Mesothelial cell of epicardium (in vitro differentiated cells): ENCODE measurements around the gene KLHL29. TPM values are rescaled to one million over a fixed set of nuclear protein-coding genes. Genes with fewer than 3 reads are reported as not detected.

Experiments
- DNase-seq, 2 experiments: peaks; one replicate each; pipeline ENCODE4 v3.0.0; 2021; ENCODE audit warnings: low spot score in 2 of 2; ENCODE audit not compliant: unreplicated experiment in 2 of 2
- H3K27ac Mint-ChIP-seq: 2 replicates; pipeline ENCODE4 v1.8.0; 2021; ENCODE audit warnings: mixed read lengths
- H3K27me3 Mint-ChIP-seq: 2 replicates; pipeline ENCODE4 v1.8.0; 2021; ENCODE audit warnings: low read depth, mixed read lengths
- H3K36me3 Mint-ChIP-seq: 2 replicates; pipeline ENCODE4 v1.8.0; 2021; ENCODE audit warnings: mixed read lengths
- H3K4me1 Mint-ChIP-seq: 2 replicates; pipeline ENCODE4 v1.8.0; 2021; ENCODE audit warnings: mixed read lengths
- H3K4me3 Mint-ChIP-seq: 2 replicates; pipeline ENCODE4 v1.8.0; 2021; ENCODE audit warnings: mild to moderate bottlenecking, moderate library complexity, mixed read lengths
- H3K9me3 Mint-ChIP-seq: 2 replicates; pipeline ENCODE4 v1.8.0; 2021; ENCODE audit warnings: mixed read lengths
- total RNA-seq: library from RNA; stranded (reverse); gene quantifications from 3 replicates; pipeline ENCODE4 v1.2.1, GENCODE V29; 2021
- TF ChIP-seq, protein P1 (sequence below): fragments of 200-600 bp; sonication (generic); IDR thresholded peaks from one replicate; pipeline ENCODE4 v1.5.0; 2021; ENCODE audit warnings: antibody characterized with exemption; ENCODE audit not compliant: unreplicated experiment

Gene KLHL29
- total RNA-seq, 1 donor from 2014 or later = 28.3 TPM

DNA sequence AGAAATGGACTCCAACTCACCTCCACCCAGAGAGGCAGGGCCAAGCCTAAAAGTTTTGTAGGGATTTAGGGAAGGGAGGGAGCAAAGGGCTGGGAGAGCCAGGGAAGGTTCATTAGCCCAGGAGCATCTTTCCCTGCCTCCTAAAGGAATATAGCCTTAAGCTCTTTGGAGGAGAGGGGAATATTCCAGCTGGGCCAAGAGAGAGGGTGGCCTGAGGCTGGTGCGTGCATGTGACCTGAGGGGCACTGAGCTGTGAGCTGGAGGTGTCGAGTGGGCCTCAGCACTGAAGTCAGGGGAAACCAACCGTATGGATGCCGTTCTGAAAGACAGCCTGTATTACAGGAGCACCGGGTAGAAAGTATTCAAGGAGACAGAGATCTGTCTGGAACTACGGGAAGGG, 112.6 kb downstream of the KLHL29 start:
- Mint-ChIP-seq H3K36me3 (peaks cover 3% of the 10 kb centered on the region), H3K27me3 (no peaks in the 10 kb centered on the region), H3K9me3 (no peaks in the 10 kb centered on the region), H3K4me1 (peaks cover 22% of the 10 kb centered on the region), H3K27ac (no peak overlapping the region), H3K4me3 (no peak overlapping the region)
- TF ChIP-seq, protein P1, sequence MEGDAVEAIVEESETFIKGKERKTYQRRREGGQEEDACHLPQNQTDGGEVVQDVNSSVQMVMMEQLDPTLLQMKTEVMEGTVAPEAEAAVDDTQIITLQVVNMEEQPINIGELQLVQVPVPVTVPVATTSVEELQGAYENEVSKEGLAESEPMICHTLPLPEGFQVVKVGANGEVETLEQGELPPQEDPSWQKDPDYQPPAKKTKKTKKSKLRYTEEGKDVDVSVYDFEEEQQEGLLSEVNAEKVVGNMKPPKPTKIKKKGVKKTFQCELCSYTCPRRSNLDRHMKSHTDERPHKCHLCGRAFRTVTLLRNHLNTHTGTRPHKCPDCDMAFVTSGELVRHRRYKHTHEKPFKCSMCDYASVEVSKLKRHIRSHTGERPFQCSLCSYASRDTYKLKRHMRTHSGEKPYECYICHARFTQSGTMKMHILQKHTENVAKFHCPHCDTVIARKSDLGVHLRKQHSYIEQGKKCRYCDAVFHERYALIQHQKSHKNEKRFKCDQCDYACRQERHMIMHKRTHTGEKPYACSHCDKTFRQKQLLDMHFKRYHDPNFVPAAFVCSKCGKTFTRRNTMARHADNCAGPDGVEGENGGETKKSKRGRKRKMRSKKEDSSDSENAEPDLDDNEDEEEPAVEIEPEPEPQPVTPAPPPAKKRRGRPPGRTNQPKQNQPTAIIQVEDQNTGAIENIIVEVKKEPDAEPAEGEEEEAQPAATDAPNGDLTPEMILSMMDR = no peak
- no peak for DNase-seq

GRCh38 chr2:23498943-23499342, 114.0 kb downstream of the KLHL29 start:
- DNase-seq = no peak
- Mint-ChIP-seq H3K4me3 (no peak overlapping the region), H3K36me3 (peaks cover 3% of the 10 kb centered on the region), H3K27ac (no peak overlapping the region), H3K27me3 (no peaks in the 10 kb centered on the region), H3K4me1 (peaks cover 27% of the 10 kb centered on the region), H3K9me3 (no peaks in the 10 kb centered on the region)
- TF ChIP-seq, protein P1 = no peak

- TF ChIP-seq, protein P1 = no peak
- Mint-ChIP-seq H3K9me3 (no peaks in the 10 kb centered on the region), H3K27me3 (no peaks in the 10 kb centered on the region), H3K36me3 (peaks cover 3% of the 10 kb centered on the region), H3K4me3 (no peak overlapping the region), H3K4me1 (peaks cover 28% of the 10 kb centered on the region), H3K27ac (no peak overlapping the region)
- no peak for DNase-seq
These were observed 114.5 kb downstream of the KLHL29 start for GRCh38 chr2:23499439-23499838.

DNA sequence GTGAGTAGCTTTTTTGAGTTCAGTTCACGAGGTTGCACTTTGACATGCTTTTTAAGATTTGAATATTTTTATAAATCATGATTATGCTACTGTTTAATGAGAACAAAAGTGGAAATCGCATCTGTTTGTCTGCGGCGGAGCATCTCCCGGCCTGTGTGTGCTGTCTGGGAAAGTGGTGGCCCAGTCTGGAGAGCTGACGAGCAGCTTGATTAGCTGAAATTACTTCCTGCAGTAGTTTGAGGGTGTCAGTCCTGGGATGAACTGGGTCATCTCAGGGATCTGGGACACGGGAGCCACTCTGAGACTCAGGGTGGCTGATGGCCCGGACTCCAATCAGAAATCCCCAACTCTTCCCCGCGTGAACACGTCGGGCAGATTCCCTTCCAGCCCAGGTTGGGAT, 115.9 kb downstream of the KLHL29 start:
- Mint-ChIP-seq H3K36me3 (peaks cover 1% of the 10 kb centered on the region), H3K27me3 (no peaks in the 10 kb centered on the region), H3K4me1 (peaks cover 29% of the 10 kb centered on the region), H3K9me3 (no peaks in the 10 kb centered on the region), H3K27ac (no peak overlapping the region), H3K4me3 (no peak overlapping the region)
- DNase-seq = no peak
- TF ChIP-seq, protein P1 = no peak

DNA sequence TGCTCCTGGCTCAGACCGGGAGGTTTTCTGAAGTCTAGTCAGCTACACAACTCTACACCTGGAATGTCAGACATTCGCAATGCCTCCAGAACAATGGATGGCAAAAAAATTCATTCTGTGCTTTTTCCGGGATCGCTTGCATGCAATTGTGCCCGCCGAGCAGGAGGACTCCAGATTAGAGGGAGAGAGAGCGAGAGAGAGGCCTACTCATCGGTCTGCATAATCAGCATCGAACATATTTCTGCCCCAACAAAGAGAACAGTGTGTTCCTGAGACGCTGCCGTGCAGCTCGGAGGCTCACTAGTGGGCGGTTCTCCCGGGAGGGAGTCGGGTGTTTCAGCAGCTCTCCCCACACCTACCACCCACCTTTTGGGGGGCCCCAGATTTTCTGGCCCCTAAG, 117.1 kb downstream of the KLHL29 start:
- Mint-ChIP-seq H3K4me1 (peaks cover 41% of the 10 kb centered on the region), H3K4me3 (no peak overlapping the region), H3K9me3 (no peaks in the 10 kb centered on the region), H3K27ac (peak overlapping the region; percentile 72), H3K36me3 (no peaks in the 10 kb centered on the region), H3K27me3 (no peaks in the 10 kb centered on the region)
- DNase-seq = no peak
- TF ChIP-seq, protein P1 = no peak

GRCh38 chr2:23503097-23503496, 118.1 kb downstream of the KLHL29 start:
- Mint-ChIP-seq H3K27ac (no peak overlapping the region), H3K36me3 (no peaks in the 10 kb centered on the region), H3K9me3 (no peaks in the 10 kb centered on the region), H3K4me3 (no peak overlapping the region), H3K4me1 (peaks cover 41% of the 10 kb centered on the region), H3K27me3 (no peaks in the 10 kb centered on the region)
- TF ChIP-seq, protein P1 = no peak
- DNase-seq = no peak
